ENCODE results near the gene NOTCH2. TPM values are rescaled to one million over a fixed set of nuclear protein-coding genes. Genes with fewer than 3 reads are reported as not detected.

The NOTCH2 gene
- total RNA-seq, 1 experiment from 2014 or later = 53.7 TPM

- no peak overlapping the region for H2BK15ac ChIP-seq (ENCODE audit: low read depth, low read length)
- H2AFZ ChIP-seq (ENCODE audit: low read length) = no peak overlapping the region
- no peak overlapping the region for H3K4me2 ChIP-seq (ENCODE audit: insufficient read depth, insufficient read length, low read length)
- no peak overlapping the region for H2AK5ac ChIP-seq (ENCODE audit: insufficient read length, low read length)
- no peak overlapping the region for H3K18ac ChIP-seq (ENCODE audit: insufficient read length, low read depth, low read length)
- H3K9ac ChIP-seq (ENCODE audit: extremely low read depth, insufficient read length, low read length) = no peak overlapping the region
- no peak overlapping the region for H4K91ac ChIP-seq (ENCODE audit: insufficient read length, low read depth, low read length)
- no peak overlapping the region for H2BK12ac ChIP-seq (ENCODE audit: insufficient read length, low read depth, low read length)
- H3K23me2 ChIP-seq (ENCODE audit: insufficient read length, low read depth, low read length, poor library complexity, severe bottlenecking) = no peaks in the 10 kb centered on the region
- H3K4ac ChIP-seq (ENCODE audit: low read depth, low read length) = no peak overlapping the region
- H3K4me1 ChIP-seq (ENCODE audit: insufficient read depth, low read length) = no peaks in the 10 kb centered on the region; the same call in 1 of the 2 replicates
- no peak overlapping the region for H3K27ac ChIP-seq (ENCODE audit: insufficient read length, low read depth, low read length)
- no peak overlapping the region for H3K14ac ChIP-seq (ENCODE audit: insufficient read depth, low read length)
- no peaks in the 10 kb centered on the region for H3K27me3 ChIP-seq (ENCODE audit: insufficient read depth, low read length)
- H2BK20ac ChIP-seq (ENCODE audit: low read depth, low read length, poor library complexity, severe bottlenecking) = no peak overlapping the region
- no CpG with 5 or more reads among the region's 4 CpGs for WGBS (ENCODE audit: extremely low coverage, insufficient read length, low lambda C conversion rate)
- H3K27me3 Mint-ChIP-seq (ENCODE audit: low read depth) = peaks cover 4% of the 10 kb centered on the region
- no peak overlapping the region for H3K4me3 Mint-ChIP-seq
- no peak for DNase-seq
- H3K9me3 Mint-ChIP-seq = no peaks in the 10 kb centered on the region
- no peaks in the 10 kb centered on the region for H4K20me1 ChIP-seq (ENCODE audit: control insufficient read depth, insufficient read depth, insufficient read length)
- no peak overlapping the region for H3K56ac ChIP-seq (ENCODE audit: insufficient read length, low read depth, low read length)
- H2BK5ac ChIP-seq (ENCODE audit: insufficient read length, low read length) = no peak overlapping the region
- TF ChIP-seq CTCF (conservative IDR thresholded peaks at IDR 0.05) = no peak
- H4K8ac ChIP-seq (replicated peaks; ENCODE audit: insufficient read length, low read depth, low read length) = no peak overlapping the region
- H3K23ac ChIP-seq (ENCODE audit: insufficient read length, low read depth, low read length) = no peak overlapping the region
- H3K79me2 ChIP-seq (ENCODE audit: insufficient read depth, low read length) = no peaks in the 10 kb centered on the region
- H3K9me3 ChIP-seq (ENCODE audit: control insufficient read depth, low read depth, low read length) = no peaks in the 10 kb centered on the region
- H3K79me1 ChIP-seq (ENCODE audit: insufficient read depth, low read depth, low read length, poor library complexity, severe bottlenecking) = no peaks in the 10 kb centered on the region
- no peaks in the 10 kb centered on the region for H3K36me3 Mint-ChIP-seq (ENCODE audit: insufficient read depth in 1 of 3, low read depth in 3 of 3)
- no peak overlapping the region for H3T11ph ChIP-seq (ENCODE audit: low read length)
- H3K4me1 Mint-ChIP-seq = peaks cover 10 to 11% of the 10 kb centered on the region in 2 experiments
- no peak overlapping the region for H4K5ac ChIP-seq (ENCODE audit: insufficient read length, low read depth, low read length)
- no peak overlapping the region for H3K27ac Mint-ChIP-seq
- H2BK120ac ChIP-seq (ENCODE audit: low read depth, low read length, poor library complexity, severe bottlenecking) = no peak overlapping the region
Measured at GRCh38 chr1:119906927-119907652, 162.4 kb downstream of the NOTCH2 start.
